Sciatic nerve (tissue), 2 donors: ENCODE measurements around the gene AMY1C. TPM values are rescaled to one million over a fixed set of nuclear protein-coding genes. Genes with fewer than 3 reads are reported as not detected.
A peak's percentile ranks its signal among the peaks of the same experiment; 100 is the strongest.
"Not testable (repeated sequence)": the region's sequence is repeated elsewhere in the genome, so short reads cannot be mapped to it uniquely, and the experiment has no call there.

ENCODE experiments used
- ATAC-seq: fragments of 200-7000 bp; cut with Tn5 transposase; one replicate; pipeline ENCODE4 v1.9.1; 2020; ENCODE audit warnings: mild to moderate bottlenecking, moderate library complexity
- DNase-seq: peaks from one replicate; pipeline ENCODE4 v3.0.0-alpha.2; 2020; ENCODE audit warnings: low spot score
- intact Hi-C: fragments of 100-400 bp; cut with DNase I; formaldehyde crosslinking; loops from one replicate; pipeline ENCODE4 v1.14.2; 2022
- total RNA-seq: library from RNA; stranded (reverse); fragmentation: NEBNext Ultra II Directional; extraction: Animal tissue kit (Norgen Biotek cat#: 25700); gene quantifications from one replicate; pipeline ENCODE4 v1.2.1, GENCODE V29; 2021
- donor health status: DM: no; HTN: no; CAD: no.
- donor health status: DM: no; HTN: no; CAD: no.

The AMY1C gene
- not detected for total RNA-seq

DNA sequence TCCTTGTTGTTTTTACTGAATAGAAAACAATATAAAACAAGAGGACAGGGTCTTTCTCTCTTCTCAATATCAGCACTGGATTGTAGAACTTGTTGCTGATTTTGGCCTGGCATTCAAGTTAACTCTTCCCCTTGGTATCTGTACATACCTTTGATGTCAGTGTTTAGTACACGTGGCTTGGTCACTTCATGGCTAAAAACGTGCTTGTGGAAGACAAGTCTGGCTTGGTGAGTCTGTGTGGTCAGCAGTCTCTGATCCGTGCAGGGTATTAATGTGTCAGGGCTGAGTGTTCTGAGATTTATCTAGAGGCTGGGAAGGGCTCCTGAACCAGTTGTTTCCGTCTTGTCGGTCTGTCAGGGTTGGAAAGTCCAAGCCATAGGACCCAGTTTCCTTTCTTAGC lies at the start of gene AMY1C:
Gene AMY1C (plus strand): TSS at position 301 of the 400 bp plus-strand sequence. CDS start 572 bp downstream, outside the sequence.
- DNase-seq, ATAC-seq, intact Hi-C loops: not testable (repeated sequence)

DNA sequence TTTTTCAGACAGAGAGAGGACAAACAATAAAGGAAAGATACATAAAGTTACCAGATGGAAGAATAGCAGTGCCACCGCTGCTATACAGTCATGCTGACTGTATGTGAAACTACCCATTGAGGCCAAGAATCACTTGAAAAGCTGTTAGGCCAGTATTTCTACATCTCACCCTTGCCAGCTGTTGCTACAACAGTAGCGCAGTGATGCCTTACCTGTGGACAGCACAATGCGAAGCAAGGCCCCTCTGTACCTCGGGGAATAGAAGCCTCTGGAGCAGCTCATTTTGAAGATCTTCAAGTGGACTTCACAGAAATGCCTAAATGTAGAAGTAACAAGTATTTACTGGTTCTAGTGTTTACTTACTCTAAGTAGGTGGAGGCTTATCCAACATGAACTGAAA lies 49.0 kb upstream of the AMY1C start:
- intact Hi-C loops, DNase-seq: not testable (repeated sequence)
- ATAC-seq: peak; percentile 16

DNA sequence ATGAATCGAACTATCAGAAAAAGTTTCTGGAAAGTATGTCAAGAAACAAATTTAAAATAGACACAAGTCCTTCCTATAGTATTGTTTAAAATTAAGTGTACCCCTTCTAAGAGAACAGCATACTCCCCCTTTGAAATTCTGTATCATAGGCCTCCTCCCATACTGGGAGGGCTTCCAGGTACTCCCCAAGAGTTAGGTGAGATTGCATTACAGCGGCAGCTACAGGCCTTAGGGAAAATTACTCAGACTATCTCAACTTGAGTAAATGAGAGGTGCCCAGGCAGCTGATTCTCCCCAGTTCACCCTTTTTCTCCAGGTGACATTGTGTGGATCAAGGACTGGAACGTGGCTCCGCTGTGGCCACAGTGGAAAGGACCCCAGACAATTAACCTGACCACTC lies 48.4 kb upstream of the AMY1C start:
- DNase-seq, ATAC-seq, intact Hi-C loops: not testable (repeated sequence)

DNA sequence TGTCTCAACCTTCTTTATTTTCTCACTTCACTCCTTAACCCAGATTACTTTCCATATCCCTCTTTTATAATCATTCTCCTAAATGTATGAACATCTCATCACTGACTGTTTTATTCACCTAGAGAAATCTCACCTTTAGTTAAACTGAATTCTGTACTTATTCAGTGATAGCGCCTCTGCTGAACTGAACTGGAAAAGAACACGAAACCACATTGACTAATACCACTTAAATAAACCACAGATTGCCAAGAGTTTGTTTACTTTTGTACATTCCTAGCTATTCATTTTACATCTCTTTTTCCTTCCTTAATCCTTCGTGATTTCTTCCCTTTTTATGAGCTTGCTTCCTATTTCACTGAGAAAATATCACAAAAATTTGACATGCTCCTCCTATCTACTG lies 42.0 kb upstream of the AMY1C start:
- DNase-seq, intact Hi-C loops, ATAC-seq: not testable (repeated sequence)

DNA sequence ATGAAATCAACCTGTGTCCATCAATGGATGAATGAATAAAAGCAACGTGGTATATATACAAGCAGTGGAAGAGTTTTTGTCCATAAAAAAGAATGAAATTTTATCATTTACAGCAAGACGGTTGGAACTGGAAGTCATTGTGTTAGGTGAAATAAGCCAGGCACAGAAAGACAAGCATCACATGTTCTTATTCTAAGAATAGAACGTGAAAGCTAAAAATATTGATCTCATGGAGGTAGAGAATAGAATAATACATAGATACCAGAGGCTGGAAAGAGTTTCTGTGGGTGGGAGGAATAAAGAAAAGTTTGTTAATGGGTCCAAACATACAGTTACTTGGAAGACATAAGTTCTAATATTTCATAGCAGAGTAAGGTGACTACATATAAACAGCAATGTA lies 39.3 kb upstream of the AMY1C start:
- intact Hi-C loops, DNase-seq, ATAC-seq: not testable (repeated sequence)

DNA sequence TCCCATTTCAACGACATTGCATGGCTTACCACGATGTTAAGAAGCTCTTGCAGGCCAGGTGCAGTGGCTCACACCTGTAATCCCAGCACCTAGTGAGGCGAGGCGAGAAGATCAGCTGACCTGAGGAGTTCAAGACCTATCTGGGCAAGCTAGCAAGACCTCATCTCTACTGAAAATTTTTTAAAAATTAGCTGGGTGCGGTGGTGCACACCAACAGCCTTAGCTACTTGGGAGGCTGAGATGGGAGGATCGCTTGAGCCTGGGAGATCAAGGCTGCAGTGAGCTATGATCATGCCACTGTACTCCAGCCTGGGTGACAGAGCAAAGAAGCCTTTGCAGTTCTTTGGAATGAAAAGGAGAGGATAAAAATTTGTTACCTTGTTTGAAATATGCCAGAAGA lies 32.3 kb upstream of the AMY1C start:
- DNase-seq: peak; percentile 7
- intact Hi-C loops, ATAC-seq: not testable (repeated sequence)

DNA sequence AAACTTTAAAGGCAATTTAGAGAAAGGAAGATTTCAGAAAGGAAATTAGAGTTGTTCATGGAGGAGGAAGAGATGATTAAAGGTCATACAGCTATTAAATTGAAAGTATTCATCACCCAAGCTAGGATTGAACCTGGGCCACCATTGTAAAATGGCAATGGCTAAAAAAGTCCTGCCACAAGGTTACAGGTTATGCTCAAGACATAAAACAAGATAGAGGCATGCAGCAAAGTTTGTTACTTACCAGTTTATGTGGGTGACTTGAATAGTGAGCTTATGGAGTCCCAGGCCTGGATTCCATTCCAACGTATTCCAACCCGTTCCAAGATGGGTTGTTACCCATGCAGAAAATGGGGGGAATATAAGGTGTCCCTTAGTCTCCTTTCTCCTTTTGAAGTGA lies 28.2 kb upstream of the AMY1C start:
- intact Hi-C loops, DNase-seq: not testable (repeated sequence)

DNA sequence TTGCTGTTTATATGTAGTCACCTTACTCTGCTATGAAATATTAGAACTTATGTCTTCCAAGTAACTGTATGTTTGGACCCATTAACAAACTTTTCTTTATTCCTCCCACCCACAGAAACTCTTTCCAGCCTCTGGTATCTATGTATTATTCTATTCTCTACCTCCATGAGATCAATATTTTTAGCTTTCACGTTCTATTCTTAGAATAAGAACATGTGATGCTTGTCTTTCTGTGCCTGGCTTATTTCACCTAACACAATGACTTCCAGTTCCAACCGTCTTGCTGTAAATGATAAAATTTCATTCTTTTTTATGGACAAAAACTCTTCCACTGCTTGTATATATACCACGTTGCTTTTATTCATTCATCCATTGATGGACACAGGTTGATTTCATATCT lies 14.4 kb upstream of the AMY1C start:
- DNase-seq, ATAC-seq, intact Hi-C loops: not testable (repeated sequence)

More for the DNA sequence above, 28.2 kb upstream of the AMY1C start:
- ATAC-seq: not testable (repeated sequence)

DNA sequence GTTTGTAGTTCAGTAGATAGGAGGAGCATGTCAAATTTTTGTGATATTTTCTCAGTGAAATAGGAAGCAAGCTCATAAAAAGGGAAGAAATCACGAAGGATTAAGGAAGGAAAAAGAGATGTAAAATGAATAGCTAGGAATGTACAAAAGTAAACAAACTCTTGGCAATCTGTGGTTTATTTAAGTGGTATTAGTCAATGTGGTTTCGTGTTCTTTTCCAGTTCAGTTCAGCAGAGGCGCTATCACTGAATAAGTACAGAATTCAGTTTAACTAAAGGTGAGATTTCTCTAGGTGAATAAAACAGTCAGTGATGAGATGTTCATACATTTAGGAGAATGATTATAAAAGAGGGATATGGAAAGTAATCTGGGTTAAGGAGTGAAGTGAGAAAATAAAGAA lies 11.7 kb upstream of the AMY1C start:
- not testable (repeated sequence) for DNase-seq, ATAC-seq

DNA sequence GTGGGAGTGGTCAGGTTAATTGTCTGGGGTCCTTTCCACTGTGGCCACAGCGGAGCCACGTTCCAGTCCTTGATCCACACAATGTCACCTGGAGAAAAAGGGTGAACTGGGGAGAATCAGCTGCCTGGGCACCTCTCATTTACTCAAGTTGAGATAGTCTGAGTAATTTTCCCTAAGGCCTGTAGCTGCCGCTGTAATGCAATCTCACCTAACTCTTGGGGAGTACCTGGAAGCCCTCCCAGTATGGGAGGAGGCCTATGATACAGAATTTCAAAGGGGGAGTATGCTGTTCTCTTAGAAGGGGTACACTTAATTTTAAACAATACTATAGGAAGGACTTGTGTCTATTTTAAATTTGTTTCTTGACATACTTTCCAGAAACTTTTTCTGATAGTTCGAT lies 5.2 kb upstream of the AMY1C start:
- ATAC-seq: peak; percentile 11
- DNase-seq, intact Hi-C loops: not testable (repeated sequence)

More for the DNA sequence above, 11.7 kb upstream of the AMY1C start:
- intact Hi-C loops: not testable (repeated sequence)

DNA sequence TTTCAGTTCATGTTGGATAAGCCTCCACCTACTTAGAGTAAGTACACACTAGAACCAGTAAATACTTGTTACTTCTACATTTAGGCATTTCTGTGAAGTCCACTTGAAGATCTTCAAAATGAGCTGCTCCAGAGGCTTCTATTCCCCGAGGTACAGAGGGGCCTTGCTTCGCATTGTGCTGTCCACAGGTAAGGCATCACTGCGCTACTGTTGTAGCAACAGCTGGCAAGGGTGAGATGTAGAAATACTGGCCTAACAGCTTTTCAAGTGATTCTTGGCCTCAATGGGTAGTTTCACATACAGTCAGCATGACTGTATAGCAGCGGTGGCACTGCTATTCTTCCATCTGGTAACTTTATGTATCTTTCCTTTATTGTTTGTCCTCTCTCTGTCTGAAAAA lies 4.7 kb upstream of the AMY1C start:
- ATAC-seq, intact Hi-C loops, DNase-seq: not testable (repeated sequence)

DNA sequence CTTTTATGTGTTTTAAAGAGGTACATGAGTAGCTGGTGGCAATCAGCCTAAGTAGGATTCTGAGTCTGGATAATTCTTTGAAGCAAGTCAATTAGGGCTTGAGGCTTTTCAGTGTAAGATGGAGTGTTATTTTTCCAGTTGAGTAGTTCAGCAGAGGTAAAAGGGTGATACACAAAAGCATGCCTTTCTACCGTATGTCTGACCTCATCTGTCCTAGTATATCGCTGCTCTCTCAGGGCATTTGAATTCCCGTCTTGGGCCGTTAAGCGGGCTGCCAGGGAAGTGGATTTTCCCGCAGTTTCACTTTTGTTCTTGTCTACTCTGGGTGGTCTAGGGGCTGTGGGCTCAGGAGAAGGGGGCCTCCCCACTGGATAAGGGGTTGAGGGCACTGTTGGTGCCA lies 1.4 kb upstream of the AMY1C start:
- ATAC-seq, intact Hi-C loops: not testable (repeated sequence)

DNA sequence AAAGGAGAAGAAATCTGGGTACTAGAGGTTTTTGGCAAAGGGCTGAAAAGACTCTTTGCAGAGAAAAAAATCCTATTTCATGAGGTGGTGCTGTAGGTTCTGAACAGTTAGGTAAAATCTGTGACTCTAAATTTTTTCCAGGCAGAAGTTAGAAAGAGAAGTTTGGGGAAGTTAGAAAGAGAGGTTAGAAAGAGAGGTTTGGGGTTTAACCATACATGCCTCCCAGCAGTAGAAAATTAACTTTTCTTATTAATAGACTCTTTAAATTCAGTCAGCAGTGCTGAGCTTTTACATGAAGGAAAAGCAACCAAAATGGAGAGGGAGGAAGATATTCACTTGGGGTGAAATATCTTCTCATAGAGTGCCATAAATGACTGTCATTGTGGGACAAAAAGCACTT lies 12.2 kb downstream of the AMY1C start:
- DNase-seq: no peak
- no peak for ATAC-seq
- intact Hi-C loops: no loop called here

More for the DNA sequence above, 1.4 kb upstream of the AMY1C start:
- not testable (repeated sequence) for DNase-seq

DNA sequence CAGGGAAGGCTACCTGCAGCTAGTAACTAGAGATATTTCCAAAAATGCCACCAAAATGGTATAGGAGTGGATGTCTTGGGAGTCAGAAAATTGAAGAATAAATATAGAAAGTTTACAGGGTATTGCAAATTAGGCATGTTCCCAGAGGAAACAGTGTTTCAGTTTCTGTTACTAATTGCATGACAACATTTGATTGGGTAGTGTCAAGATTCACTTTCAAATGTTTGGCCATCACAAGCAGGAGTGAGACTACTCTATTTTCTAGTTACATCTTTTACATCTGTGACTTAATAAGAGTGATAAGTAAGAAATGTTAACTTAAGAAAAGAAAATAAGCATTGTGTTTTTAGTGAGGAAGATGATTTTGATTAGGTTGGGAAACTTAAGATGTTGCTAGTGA lies 30.2 kb downstream of the AMY1C start:
- ATAC-seq (no peak), DNase-seq (no peak)
- intact Hi-C loops: no loop called here

DNA sequence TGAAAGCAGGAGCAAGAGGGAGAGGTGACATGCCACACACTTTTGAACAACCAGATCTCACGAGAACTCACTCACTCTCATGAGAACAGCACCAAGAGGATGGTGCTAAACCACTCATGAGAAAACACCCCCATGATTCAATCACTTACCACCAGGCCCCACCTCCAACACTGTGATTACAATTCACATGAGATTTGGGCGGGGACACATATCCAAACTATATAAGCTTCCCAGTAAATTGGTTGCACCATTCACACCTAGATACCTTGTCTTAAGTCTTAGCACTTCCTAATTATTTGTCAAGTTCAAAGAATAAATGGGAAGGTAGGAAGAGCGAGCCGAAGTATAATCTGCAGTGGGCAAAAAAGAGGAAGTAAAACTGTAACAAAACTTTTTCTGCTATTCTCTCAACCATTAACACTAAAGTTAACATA lies 34.3 kb downstream of the AMY1C start:
- ATAC-seq (no peak), DNase-seq (no peak)
- intact Hi-C loops: no loop called here

DNA sequence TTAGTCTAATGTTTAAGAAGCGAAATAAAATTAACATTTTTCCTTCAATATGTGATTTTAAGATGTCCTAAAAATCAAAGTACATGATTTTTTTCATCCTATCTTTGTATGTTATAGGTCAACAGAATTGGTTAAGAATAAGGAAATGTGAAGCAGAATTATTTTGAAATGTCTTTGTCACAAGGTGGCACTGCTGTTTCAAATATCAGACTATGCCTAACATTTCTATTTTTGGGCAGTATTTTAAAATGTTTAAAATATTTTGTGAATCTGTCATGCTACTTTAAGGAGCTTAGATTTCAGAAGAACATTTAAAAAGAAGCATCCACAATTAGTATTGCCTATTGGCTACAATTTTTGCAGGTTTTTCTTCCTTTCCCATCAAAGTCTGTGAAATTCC lies 38.7 kb downstream of the AMY1C start:
- intact Hi-C loops: no loop called here
- DNase-seq: no peak
- no peak for ATAC-seq

DNA sequence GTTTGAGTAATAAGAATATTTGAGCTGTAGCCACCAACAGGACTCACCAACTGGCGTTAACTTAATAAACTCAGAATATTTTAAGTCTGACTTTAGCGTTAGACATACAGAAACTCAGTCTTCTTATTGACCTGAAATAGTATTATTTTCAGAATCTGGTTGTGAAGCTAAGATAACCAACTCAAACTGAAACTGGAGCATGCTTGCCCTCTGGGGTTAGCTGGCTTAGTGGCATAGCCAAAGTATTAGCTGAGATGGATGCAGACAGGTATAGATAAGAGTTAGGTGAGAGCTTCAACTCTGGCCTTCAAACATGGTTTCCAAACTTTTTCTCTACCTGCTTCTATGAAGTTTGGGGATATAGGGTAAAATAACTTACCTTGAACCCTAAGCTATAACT lies 40.5 kb downstream of the AMY1C start:
- intact Hi-C loops: no loop called here
- ATAC-seq (no peak), DNase-seq (no peak)
